ENCODE data around the gene NRXN3. TPM values are rescaled to one million over a fixed set of nuclear protein-coding genes. Genes with fewer than 3 reads are reported as not detected.

The NRXN3 gene
- total RNA-seq, 1 donor from 2014 or later = 18.0 TPM

- Mint-ChIP-seq H3K27ac (ENCODE audit: unreplicated experiment) (peak overlapping the region; percentile 97), H3K36me3 (ENCODE audit: low read depth, unreplicated experiment) (no peaks in the 10 kb centered on the region), H3K27me3 (ENCODE audit: low read depth, unreplicated experiment) (no peaks in the 10 kb centered on the region), H3K4me1 (ENCODE audit: low read depth, unreplicated experiment) (peaks cover 44% of the 10 kb centered on the region), H3K9me3 (ENCODE audit: unreplicated experiment) (no peaks in the 10 kb centered on the region), H3K4me3 (ENCODE audit: unreplicated experiment) (no peak overlapping the region)
- H3K36me3 ChIP-seq (ENCODE audit: insufficient read depth, low read length) = no peaks in the 10 kb centered on the region
- no peaks in the 10 kb centered on the region for H4K20me1 ChIP-seq (ENCODE audit: insufficient read depth, low read length)
- DNase-seq (ENCODE audit: low read depth) (no peak), FAIRE-seq (no peak)
- H3K4me3 ChIP-seq (ENCODE audit: insufficient read depth, low read depth, low read length) = no peak overlapping the region
- H3K27ac ChIP-seq (ENCODE audit: low read depth, low read length) = no peak overlapping the region
- TF ChIP-seq EZH2 (IDR thresholded peaks at IDR 0.05; ENCODE audit: insufficient read depth, low read length) (no peak), CTCF (IDR thresholded peaks at IDR 0.05; ENCODE audit: insufficient read depth, low read depth, low read length) (no peak)
- H2AFZ ChIP-seq (ENCODE audit: low read depth, low read length) = peak overlapping the region; percentile 21
- H3K4me2 ChIP-seq (ENCODE audit: low read length) = no peak overlapping the region
- peaks cover 24% of the 10 kb centered on the region for H3K4me1 ChIP-seq (ENCODE audit: insufficient read depth, low read length)
- H3K9ac ChIP-seq (ENCODE audit: low read length) = peak overlapping the region; percentile 72
- no peaks in the 10 kb centered on the region for H3K27me3 ChIP-seq (ENCODE audit: insufficient read depth, low read length)
- no peaks in the 10 kb centered on the region for H3K79me2 ChIP-seq (ENCODE audit: insufficient read depth, low read length)
- H3K9me3 ChIP-seq (ENCODE audit: insufficient read depth, low read depth, low read length) = peaks cover 3% of the 10 kb centered on the region
These were observed 1345.8 kb downstream of the NRXN3 start for GRCh38 chr14:79516009-79516408.

- H3K4me3 Mint-ChIP-seq (ENCODE audit: unreplicated experiment) = no peak overlapping the region
These were observed 1355.2 kb downstream of the NRXN3 start for GRCh38 chr14:79525416-79525815.

More at GRCh38 chr14:79525416-79525815, 1355.2 kb downstream of the NRXN3 start:
- Histone ChIP-seq H3K27me3 (ENCODE audit: insufficient read depth, low read length) (no peaks in the 10 kb centered on the region), H3K27ac (ENCODE audit: low read depth, low read length) (no peak overlapping the region), H3K4me1 (ENCODE audit: insufficient read depth, low read length) (no peaks in the 10 kb centered on the region), H4K20me1 (ENCODE audit: insufficient read depth, low read length) (no peaks in the 10 kb centered on the region), H3K9me3 (ENCODE audit: insufficient read depth, low read depth, low read length) (peaks cover 2% of the 10 kb centered on the region), H2AFZ (ENCODE audit: low read depth, low read length) (no peak overlapping the region), H3K4me3 (ENCODE audit: insufficient read depth, low read depth, low read length) (no peak overlapping the region), H3K4me2 (ENCODE audit: low read length) (no peak overlapping the region), H3K9ac (ENCODE audit: low read length) (no peak overlapping the region), H3K79me2 (ENCODE audit: insufficient read depth, low read length) (no peaks in the 10 kb centered on the region), H3K36me3 (ENCODE audit: insufficient read depth, low read length) (no peaks in the 10 kb centered on the region)
- Mint-ChIP-seq H3K36me3 (ENCODE audit: low read depth, unreplicated experiment) (no peaks in the 10 kb centered on the region), H3K27ac (ENCODE audit: unreplicated experiment) (no peak overlapping the region), H3K9me3 (ENCODE audit: unreplicated experiment) (peaks cover 4% of the 10 kb centered on the region), H3K4me1 (ENCODE audit: low read depth, unreplicated experiment) (no peaks in the 10 kb centered on the region), H3K27me3 (ENCODE audit: low read depth, unreplicated experiment) (no peaks in the 10 kb centered on the region)
- TF ChIP-seq EZH2 (IDR thresholded peaks at IDR 0.05; ENCODE audit: insufficient read depth, low read length) = no peak
- TF ChIP-seq CTCF (IDR thresholded peaks at IDR 0.05; ENCODE audit: insufficient read depth, low read depth, low read length) = no peak
- FAIRE-seq (no peak), DNase-seq (ENCODE audit: low read depth) (no peak)

Measured in astrocyte (in vitro differentiated cells and primary cell).